GM12878 (cell line): ENCODE data around the gene TRIM17.

Experiments
- ATF7 ChIP-seq: fragments of 450-650 bp; IDR thresholded peaks from 2 replicates; pipeline ENCODE4 v1.6.1; 2016; ENCODE audit warnings: low read depth, mild to moderate bottlenecking
- EZH2 ChIP-seq: IDR thresholded peaks from 2 replicates; pipeline ENCODE4 v1.6.1; 2012; ENCODE audit warnings: low read depth, mild to moderate bottlenecking, control low read depth, inconsistent platforms, low read length, borderline replicate concordance; ENCODE audit not compliant: control insufficient read depth
- KAT2A ChIP-seq: conservative IDR thresholded peaks from 2 replicates; pipeline ENCODE4 v1.6.1; 2011; ENCODE audit warnings: low read depth, low read length; ENCODE audit not compliant: control insufficient read depth
- MTA3 ChIP-seq: IDR thresholded peaks from 2 replicates; pipeline ENCODE4 v1.6.1; 2012; ENCODE audit warnings: low read length, inconsistent platforms, borderline replicate concordance
- POLR2A ChIP-seq: IDR thresholded peaks from 2 replicates; pipeline ENCODE4 v1.6.1; 2011; ENCODE audit warnings: low read depth, mild to moderate bottlenecking, low read length
- SIN3A ChIP-seq: IDR thresholded peaks from 2 replicates; pipeline ENCODE4 v1.6.1; 2012; ENCODE audit warnings: low read depth, low read length, improper control_type of control experiment
- SRF ChIP-seq, 2 experiments: IDR thresholded peaks; 2 replicates each; pipeline ENCODE4 v1.6.1; 2011; ENCODE audit warnings: low read depth in 2 of 2, low read length in 2 of 2, mild to moderate bottlenecking in 1 of 2, moderate library complexity in 1 of 2
- TF ChIP-seq, protein P1 (sequence below): fragments of 450-650 bp; IDR thresholded peaks from 2 replicates; pipeline ENCODE4 v1.6.1; 2018; ENCODE audit warnings: borderline replicate concordance, mild to moderate bottlenecking; ENCODE audit not compliant: partially characterized antibody
- TF ChIP-seq, protein P2 (sequence below): fragments of 450-650 bp; IDR thresholded peaks from 2 replicates; pipeline ENCODE4 v1.6.1; 2016; ENCODE audit warnings: mild to moderate bottlenecking
- TF ChIP-seq, protein P3 (sequence below), 3 experiments: IDR thresholded peaks in 2 of 3; conservative IDR thresholded peaks in 1 of 3; 2 replicates each; pipeline ENCODE4 v1.5.1; 2011; ENCODE audit warnings: low read depth in 3 of 3, low read length in 3 of 3, mild to moderate bottlenecking in 3 of 3, control low read depth in 2 of 3, moderate library complexity in 2 of 3, inconsistent platforms in 1 of 3, mixed read lengths in 1 of 3; ENCODE audit not compliant: control insufficient read depth in 2 of 3, insufficient read depth in 1 of 3; ENCODE audit errors: extremely low read depth in 1 of 3

DNA sequence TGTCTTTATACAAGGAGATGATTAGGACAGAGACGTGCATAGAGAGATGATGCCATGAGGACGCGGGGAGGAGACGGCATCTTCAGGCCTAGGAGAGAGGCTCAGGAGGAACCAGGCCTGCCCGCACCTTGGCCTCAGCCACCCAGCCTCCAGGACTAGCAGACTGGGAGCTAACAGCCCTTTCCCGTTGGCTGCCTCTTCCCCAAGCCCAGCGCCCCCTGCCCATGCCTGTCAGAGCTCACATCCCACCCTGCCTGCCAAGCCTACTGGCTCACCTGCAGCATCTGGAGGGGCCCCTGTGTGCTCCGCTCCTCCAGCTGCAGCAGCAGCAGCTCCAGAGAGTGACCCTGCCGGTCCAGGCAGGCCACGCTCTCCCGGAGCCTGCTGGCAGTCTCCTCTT, 6.0 kb downstream of the TRIM17 start:
- TF ChIP-seq KAT2A = no peak
- no peak for TF ChIP-seq EZH2
- TF ChIP-seq, protein P1, sequence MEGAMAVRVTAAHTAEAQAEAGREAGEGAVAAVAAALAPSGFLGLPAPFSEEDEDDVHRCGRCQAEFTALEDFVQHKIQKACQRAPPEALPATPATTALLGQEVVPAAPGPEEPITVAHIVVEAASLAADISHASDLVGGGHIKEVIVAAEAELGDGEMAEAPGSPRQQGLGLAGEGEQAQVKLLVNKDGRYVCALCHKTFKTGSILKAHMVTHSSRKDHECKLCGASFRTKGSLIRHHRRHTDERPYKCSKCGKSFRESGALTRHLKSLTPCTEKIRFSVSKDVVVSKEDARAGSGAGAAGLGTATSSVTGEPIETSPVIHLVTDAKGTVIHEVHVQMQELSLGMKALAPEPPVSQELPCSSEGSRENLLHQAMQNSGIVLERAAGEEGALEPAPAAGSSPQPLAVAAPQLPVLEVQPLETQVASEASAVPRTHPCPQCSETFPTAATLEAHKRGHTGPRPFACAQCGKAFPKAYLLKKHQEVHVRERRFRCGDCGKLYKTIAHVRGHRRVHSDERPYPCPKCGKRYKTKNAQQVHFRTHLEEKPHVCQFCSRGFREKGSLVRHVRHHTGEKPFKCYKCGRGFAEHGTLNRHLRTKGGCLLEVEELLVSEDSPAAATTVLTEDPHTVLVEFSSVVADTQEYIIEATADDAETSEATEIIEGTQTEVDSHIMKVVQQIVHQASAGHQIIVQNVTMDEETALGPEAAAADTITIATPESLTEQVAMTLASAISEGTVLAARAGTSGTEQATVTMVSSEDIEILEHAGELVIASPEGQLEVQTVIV = no peak
- TF ChIP-seq ATF7 = no peak
- TF ChIP-seq POLR2A = no peak
- no peak for TF ChIP-seq MTA3
- TF ChIP-seq SIN3A = no peak
- TF ChIP-seq, protein P2, sequence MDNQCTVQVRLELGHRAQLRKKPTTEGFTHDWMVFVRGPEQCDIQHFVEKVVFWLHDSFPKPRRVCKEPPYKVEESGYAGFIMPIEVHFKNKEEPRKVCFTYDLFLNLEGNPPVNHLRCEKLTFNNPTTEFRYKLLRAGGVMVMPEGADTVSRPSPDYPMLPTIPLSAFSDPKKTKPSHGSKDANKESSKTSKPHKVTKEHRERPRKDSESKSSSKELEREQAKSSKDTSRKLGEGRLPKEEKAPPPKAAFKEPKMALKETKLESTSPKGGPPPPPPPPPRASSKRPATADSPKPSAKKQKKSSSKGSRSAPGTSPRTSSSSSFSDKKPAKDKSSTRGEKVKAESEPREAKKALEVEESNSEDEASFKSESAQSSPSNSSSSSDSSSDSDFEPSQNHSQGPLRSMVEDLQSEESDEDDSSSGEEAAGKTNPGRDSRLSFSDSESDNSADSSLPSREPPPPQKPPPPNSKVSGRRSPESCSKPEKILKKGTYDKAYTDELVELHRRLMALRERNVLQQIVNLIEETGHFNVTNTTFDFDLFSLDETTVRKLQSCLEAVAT = no peak
- TF ChIP-seq, protein P3, sequence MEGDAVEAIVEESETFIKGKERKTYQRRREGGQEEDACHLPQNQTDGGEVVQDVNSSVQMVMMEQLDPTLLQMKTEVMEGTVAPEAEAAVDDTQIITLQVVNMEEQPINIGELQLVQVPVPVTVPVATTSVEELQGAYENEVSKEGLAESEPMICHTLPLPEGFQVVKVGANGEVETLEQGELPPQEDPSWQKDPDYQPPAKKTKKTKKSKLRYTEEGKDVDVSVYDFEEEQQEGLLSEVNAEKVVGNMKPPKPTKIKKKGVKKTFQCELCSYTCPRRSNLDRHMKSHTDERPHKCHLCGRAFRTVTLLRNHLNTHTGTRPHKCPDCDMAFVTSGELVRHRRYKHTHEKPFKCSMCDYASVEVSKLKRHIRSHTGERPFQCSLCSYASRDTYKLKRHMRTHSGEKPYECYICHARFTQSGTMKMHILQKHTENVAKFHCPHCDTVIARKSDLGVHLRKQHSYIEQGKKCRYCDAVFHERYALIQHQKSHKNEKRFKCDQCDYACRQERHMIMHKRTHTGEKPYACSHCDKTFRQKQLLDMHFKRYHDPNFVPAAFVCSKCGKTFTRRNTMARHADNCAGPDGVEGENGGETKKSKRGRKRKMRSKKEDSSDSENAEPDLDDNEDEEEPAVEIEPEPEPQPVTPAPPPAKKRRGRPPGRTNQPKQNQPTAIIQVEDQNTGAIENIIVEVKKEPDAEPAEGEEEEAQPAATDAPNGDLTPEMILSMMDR (IDR thresholded peaks at IDR 0.05 in 2 of 3, conservative IDR thresholded peaks at IDR 0.05 in 1 of 3; ENCODE audit: control insufficient read depth in 2 of 3, extremely low read depth in 1 of 3, insufficient read depth in 1 of 3, low read depth in 3 of 3, low read length in 3 of 3) = no peak
- no peak for TF ChIP-seq SRF (IDR thresholded peaks at IDR 0.05; ENCODE audit: low read depth in 2 of 2, low read length in 2 of 2)
